NCI-H2227 (cell line): ENCODE data around the gene GPSM1.
A peak's percentile ranks its signal among the peaks of the same experiment; 100 is the strongest.
"Not testable (repeated sequence)": the region's sequence is repeated elsewhere in the genome, so short reads cannot be mapped to it uniquely, and the experiment has no call there.

ENCODE experiments used
- DNase-seq: peaks from one replicate; lab custom pipeline; 2025; ENCODE audit not compliant: unreplicated experiment; lab: John Stamatoyannopoulos, UW

The GPSM1 gene

DNA sequence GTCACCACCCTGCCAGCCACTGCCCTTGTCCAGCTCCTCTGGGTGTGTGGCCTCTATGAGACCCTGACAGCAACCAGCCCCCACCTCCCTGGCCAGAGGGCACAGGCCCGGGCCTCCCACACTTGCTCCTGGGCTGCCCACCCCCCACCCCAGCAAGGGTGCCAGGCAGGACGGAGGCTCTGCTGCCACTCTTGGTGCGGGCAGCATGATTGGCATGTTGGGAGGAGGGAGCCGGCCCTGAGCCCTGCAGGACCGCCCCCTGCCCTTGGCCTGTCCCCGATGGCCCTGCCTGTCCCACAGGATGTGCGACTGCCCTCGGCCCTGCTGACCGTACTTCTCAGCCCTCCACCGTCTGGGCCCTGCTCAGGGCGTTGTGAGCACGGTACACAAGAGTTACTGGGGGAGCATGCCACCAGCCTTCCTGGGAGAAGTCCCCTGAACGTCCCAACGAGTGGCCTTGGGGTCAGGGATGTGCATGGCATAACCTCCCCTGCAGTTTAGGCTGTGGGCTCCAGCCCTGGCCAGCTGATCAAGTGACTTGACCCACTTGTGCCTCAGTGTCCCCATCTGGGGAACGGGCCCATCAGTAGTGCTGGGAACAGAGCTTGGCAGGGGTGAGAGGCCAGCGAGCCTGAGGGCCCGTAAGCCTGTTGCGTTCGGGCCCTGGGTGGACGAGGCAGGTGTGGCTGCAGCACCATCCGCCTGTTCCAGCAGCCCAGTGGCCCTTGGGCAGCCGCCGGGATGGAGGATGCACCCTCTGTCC is 16.0 kb downstream of the GPSM1 start:
- DNase-seq: no peak

- no peak for DNase-seq
These were observed 16.5 kb downstream of the GPSM1 start for GRCh38 chr9:136343884-136344269.

DNA sequence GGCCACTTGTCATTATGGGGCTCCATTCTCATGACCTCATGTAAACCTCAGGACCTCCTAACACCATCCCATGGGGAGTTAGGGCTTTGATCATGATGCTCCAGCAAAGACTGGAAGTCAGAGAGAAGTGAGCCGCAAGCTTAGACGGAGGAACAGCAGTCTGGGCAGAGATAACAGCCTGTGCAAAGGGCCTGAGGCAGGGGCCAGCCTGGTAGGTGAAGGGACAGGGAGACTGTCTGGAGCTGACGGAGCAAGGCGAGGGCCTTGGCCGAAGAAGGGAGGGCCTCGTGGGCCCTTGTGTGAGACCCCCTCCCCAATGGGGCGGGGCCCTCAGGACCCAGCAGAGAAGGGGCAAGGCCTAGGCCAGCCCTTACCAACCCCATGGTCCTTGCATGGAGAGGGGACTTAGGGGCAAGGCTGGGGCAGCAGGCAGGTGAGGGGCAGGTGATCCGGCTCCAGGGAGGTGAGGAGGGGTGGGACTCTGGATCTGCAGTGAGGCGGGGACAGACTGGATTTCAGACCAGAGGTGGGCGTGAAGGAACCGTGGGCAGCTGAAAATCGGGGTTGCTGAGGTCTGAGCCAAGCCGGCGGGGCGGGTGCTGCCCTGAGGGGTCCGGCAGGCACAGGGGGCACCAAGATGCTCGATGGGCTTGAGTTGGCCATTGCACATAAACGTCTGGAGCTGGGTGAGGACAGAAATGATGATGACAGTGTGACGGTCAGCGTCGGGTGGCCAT is 17.4 kb downstream of the GPSM1 start:
- no peak for DNase-seq

DNA sequence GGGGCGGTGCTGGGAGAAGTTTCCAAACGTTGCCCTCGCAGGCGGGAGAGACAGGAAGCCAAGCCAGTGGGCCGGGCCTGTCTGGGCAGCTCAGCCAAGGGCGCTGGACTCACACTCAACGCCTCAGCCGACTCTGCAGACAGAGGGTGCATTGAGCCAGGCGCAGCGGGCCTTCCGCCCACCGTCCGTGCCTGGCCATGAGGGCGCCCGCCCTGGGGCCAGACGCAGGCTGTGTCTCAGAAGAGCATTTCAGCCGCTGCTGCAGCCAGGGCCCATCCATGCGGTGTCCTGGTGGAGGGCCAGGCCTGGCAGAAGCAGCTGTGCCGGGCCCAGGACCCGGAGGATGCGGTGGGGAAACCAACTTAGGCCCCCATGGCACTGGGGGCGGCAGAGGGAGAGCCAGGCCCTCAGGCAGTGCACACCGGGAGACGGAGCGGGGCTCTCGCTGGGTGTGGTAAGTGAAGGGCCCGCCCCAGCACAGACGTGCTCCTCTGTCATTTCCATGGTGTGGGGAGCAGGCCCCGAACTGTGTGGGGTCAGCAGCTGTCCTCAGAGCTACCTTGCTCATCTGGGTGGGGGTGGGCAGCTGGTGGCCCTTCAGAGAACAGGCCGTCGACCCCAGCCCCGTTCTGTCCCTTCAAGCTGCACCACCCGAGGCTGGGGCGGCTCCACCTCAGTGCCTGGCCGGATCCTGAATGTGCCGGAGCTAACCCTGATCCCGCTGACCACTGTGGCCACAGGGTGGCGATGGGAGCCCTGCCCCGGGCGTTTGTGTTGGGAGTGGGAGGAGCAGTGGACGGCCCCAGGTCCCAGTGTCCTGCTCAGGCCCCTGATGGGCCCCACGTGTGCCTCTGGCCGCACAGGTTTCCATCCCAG is 18.2 kb downstream of the GPSM1 start:
- DNase-seq: no peak

GRCh38 chr9:136346157-136346481 is 18.8 kb downstream of the GPSM1 start:
- DNase-seq: no peak

- no peak for DNase-seq
These were observed 19.7 kb downstream of the GPSM1 start for GRCh38 chr9:136346927-136347465.

DNA sequence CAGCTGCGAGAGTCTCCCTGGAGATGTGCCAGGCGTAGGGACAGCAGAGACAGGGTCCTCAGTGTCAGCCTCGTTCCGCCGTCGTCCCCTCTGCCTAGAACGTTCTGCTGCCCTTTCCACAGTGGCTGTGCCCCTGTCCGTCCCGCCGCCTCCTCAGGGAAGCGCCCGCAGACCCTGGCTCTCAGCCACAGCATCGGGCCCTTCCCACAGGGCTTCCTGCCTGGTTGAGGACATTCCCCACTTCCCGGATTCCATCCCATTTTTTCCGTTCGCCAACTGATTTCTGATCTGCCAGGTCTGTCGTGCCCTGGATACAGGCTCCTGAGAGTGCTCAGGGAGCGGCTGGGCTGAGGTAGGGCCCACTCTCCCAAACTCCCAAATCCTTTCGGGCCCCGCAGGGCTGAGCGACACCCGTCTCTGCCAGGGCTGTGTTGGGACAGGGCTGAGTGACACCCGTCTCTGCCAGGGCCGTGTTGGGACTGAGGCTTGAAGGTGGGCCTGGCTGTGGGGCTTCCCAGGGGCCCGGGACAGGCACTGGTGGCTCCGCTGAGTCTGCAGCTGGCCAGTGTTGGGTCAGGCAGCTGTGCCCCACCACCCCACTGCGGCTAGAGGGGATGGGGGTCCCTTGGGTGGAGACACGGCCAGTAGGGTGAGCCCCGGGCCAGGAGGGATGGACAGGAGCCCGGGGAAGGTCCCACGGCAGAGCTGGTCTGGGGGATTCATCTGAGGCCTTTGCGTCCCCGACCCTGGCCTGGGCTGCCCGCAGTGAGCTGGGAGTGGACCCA is 20.3 kb downstream of the GPSM1 start:
- DNase-seq: no peak

DNA sequence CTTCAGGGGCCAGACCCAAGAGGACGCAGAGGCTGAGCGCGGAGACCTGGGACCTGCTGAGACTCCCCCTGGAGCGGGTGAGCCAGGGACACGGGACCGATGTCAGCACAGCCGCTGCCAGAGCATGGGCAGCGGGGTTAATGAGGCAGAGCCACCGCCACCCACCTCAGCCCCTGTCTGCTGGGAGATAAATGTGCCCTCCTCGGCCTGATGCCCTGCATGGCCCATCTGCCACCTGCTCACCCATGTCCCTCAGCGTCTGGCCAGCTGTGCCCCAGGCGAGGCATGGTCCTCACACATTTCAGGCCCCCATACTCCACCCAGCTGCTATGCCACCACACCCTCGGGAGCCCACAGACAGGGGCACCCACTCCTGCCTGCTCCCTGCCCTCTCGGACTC is 21.4 kb downstream of the GPSM1 start:
- no peak for DNase-seq

DNA sequence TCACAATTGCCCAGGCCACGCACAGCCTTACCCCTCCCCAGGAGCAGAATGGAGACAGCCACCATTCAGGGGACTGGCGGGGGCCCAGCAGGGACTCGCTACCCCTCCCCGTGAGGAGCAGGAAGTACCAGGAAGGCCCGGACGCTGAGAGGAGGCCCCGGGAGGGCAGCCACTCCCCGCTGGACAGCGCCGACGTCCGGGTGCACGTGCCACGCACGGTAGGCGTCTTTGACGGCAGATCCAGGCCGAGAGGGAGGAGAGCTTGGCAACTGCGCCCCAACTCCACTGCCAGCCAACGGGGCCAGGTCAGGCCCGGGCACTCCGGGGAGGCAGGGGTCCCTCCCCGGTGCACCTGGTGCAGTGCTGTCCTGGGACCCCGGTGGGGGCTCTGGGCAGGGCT is 22.2 kb downstream of the GPSM1 start:
- DNase-seq: no peak

DNA sequence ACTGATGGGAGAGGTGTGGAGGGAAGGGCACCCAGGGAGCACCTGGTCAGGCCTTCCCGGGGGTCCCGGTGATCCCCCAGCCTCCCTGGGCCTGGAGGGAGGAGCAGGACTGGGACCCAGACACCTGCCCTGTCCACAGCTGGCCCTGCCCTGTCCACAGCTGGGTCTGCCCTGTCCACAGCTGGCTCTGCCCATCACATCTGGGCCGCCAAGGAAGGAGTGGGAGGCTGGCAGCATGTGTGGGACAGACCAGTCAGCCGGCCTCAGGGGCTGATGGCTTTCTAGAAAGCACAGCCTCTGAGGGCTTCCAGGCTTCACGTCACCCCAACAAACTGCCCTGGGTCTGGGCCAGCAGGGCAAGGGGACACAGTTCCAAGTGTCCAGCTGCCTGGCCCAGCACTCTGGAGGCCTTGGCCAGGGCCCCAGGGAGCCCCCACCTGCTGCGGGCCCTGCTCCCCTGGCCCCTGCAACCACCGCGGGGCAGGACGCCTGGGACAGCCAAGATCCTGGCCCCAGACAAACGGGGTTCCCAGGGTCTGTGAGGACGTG is 24.0 kb downstream of the GPSM1 start:
- DNase-seq: no peak

- not testable (repeated sequence) for DNase-seq
These were observed 24.5 kb downstream of the GPSM1 start for GRCh38 chr9:136351868-136352267.

DNA sequence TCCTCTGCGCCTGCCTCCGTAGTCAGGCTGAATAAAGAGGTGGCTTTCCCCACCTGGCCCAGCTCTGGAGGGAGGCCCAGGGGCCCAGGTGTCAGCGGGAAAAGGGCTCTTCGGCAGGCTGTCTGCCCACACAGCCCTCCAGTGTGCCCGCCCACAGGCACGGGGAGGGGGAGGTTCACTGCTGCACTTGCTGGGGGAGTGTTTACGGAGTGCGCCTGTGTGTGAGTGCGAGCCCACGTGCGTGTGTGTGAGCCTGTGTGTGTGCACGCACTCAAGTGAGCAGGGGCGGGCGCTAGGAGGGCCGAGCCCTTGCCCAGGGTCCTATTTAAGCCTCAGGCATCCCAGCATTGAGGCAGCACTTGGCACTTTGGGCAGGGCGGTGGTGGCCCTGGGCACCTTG is 25.3 kb downstream of the GPSM1 start:
- peak; percentile 62 for DNase-seq

GRCh38 chr9:136353088-136353487 is 25.7 kb downstream of the GPSM1 start:
- no peak for DNase-seq

DNA sequence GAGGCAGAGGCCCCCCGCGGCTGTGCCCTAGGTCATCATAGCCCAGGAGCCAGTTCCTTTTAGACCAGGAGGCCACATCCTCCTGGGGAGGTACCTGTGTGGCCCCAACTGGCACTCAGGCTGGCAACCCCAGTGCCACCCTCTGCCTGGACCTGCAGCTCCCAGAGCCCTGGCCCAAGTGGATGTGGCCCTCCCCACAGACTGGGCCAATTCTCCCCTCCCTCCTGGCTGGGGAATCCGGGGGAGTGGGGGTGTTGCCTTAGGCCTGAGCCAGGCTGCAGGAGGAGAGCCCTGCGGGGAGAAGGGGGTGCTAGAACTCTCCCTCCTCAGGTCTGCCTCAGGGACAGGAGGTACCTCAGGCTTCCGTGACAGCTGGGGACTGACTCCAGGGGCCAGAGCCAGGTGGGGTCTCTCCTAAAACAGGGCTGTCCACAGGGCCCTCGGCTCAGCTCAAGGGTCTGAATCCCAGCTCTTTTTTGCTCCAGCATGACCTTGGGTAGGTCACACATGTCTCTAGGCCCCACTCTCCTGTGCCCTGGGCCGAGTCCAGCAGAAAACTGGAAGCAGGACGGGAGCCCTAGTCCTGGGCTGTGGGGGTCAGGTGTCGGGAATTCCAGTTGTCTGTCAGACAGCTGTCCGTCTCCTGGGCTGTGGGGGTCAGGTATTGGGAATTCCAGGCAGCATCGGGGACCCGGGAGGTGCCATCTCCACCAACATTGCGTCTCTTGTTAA is 26.6 kb downstream of the GPSM1 start:
- no peak for DNase-seq

DNA sequence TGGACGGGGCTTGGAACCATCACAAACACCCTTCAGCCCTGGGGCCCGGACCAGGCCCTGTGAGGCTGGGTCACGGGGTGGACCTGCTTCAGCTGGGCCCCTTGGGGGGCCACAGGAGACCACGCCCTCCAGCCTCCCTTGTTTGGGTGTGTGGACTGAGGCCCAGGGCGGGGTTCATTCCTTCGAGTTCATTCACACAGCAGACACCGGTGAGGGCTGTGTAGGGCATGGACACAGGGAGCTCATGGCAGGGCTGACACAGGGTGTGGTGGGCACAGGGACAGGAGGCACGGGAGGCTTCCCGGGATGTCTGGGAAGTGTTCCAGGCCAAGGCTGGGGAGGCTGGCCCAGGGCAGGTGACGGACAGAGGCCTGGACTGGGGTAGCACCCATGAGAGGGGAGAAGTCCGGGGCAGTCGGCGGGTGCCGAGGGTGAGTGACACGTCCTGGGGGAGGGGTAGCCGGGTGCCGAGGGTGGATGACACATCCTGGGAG is 27.3 kb downstream of the GPSM1 start:
- DNase-seq: no peak

GRCh38 chr9:136355616-136356557 is 28.5 kb downstream of the GPSM1 start:
- no peak for DNase-seq

GRCh38 chr9:136357202-136357725 is 29.9 kb downstream of the GPSM1 start:
- no peak for DNase-seq

- no peak for DNase-seq
These were observed 30.7 kb downstream of the GPSM1 start for GRCh38 chr9:136358016-136358415.
